WTC11 (cell line): ENCODE data around the gene ASIC3. TPM values are rescaled to one million over a fixed set of nuclear protein-coding genes. Genes with fewer than 3 reads are reported as not detected.
"Not testable (repeated sequence)": the region's sequence is repeated elsewhere in the genome, so short reads cannot be mapped to it uniquely, and the experiment has no call there.

Experiments
- ATAC-seq: fragments of 200-7000 bp; cut with Tn5 transposase; 2 replicates; pipeline ENCODE4 v1.10.0; 2021; ENCODE audit warnings: mild to moderate bottlenecking, moderate library complexity
- CTCF ChIA-PET: fragments of 300-600 bp; sonication (Branson Sonifier 250); formaldehyde crosslinking; loops from one replicate; lab custom pipeline; 2021; ENCODE audit warnings: antibody characterized with exemption; lab: Charles Lee
- POLR2A ChIA-PET: fragments of 350-600 bp; sonication (Branson Sonifier 250); formaldehyde crosslinking; loops from one replicate; lab custom pipeline; 2021; ENCODE audit warnings: antibody characterized with exemption; lab: Charles Lee
- DNase-seq: peaks from one replicate; pipeline ENCODE4 v3.0.0; 2021; ENCODE audit warnings: low spot score
- H3K27ac Mint-ChIP-seq: 2 replicates; pipeline ENCODE4 v1.8.0; 2021; ENCODE audit warnings: mixed read lengths
- H3K27me3 Mint-ChIP-seq: 2 replicates; pipeline ENCODE4 v1.8.0; 2021; ENCODE audit warnings: low read depth, mild to moderate bottlenecking, moderate library complexity, mixed read lengths
- H3K36me3 Mint-ChIP-seq: 2 replicates; pipeline ENCODE4 v1.8.0; 2021; ENCODE audit warnings: mixed read lengths
- H3K4me1 Mint-ChIP-seq: 2 replicates; pipeline ENCODE4 v1.8.0; 2022; ENCODE audit warnings: mixed read lengths
- H3K4me3 Mint-ChIP-seq: 2 replicates; pipeline ENCODE4 v1.8.0; 2021; ENCODE audit warnings: mild to moderate bottlenecking, moderate library complexity, mixed read lengths
- H3K9me3 Mint-ChIP-seq: 2 replicates; pipeline ENCODE4 v1.8.0; 2021; ENCODE audit warnings: mixed read lengths
- AR ChIP-seq: fragments of 250-450 bp; sonication (Bioruptor Pico); IDR thresholded peaks from 2 replicates; pipeline ENCODE4 v1.9.0; 2021; ENCODE audit warnings: mild to moderate bottlenecking
- CBFB ChIP-seq: sonication (generic); formaldehyde crosslinking; IDR thresholded peaks from 2 replicates; pipeline ENCODE4 v1.8.1; 2022; ENCODE audit warnings: mild to moderate bottlenecking, low read depth, missing genetic modification reagents
- CREB1 ChIP-seq: sonication (generic); formaldehyde crosslinking; IDR thresholded peaks from 2 replicates; pipeline ENCODE4 v1.8.0; 2023; ENCODE audit warnings: mild to moderate bottlenecking, missing genetic modification reagents
- E2F1 ChIP-seq: sonication (generic); formaldehyde crosslinking; IDR thresholded peaks from 2 replicates; pipeline ENCODE4 v1.8.0; 2022; ENCODE audit warnings: mild to moderate bottlenecking, missing genetic modification reagents
- ELF4 ChIP-seq: sonication (generic); formaldehyde crosslinking; IDR thresholded peaks from 2 replicates; pipeline ENCODE4 v1.8.1; 2022; ENCODE audit warnings: low read depth, mild to moderate bottlenecking, moderate library complexity, missing genetic modification reagents
- NFATC4 ChIP-seq: fragments of 250-450 bp; sonication (Bioruptor Pico); IDR thresholded peaks from 2 replicates; pipeline ENCODE4 v1.9.0; 2021; ENCODE audit warnings: mild to moderate bottlenecking
- NFE2L1 ChIP-seq: sonication (generic); formaldehyde crosslinking; IDR thresholded peaks from 2 replicates; pipeline ENCODE4 v1.8.1; 2023; ENCODE audit warnings: missing genetic modification reagents
- NR2C2 ChIP-seq: sonication (generic); formaldehyde crosslinking; IDR thresholded peaks from 2 replicates; pipeline ENCODE4 v1.8.0; 2022; ENCODE audit warnings: mild to moderate bottlenecking, missing genetic modification reagents
- NR3C1 ChIP-seq: sonication (generic); formaldehyde crosslinking; conservative IDR thresholded peaks from 2 replicates; pipeline ENCODE4 v1.8.1; 2023; ENCODE audit warnings: low read depth, mild to moderate bottlenecking, missing genetic modification reagents
- PREB ChIP-seq: sonication (generic); formaldehyde crosslinking; IDR thresholded peaks from 2 replicates; pipeline ENCODE4 v1.8.1; 2022; ENCODE audit warnings: mild to moderate bottlenecking, missing genetic modification reagents, moderate library complexity, borderline replicate concordance
- PRRX2 ChIP-seq: fragments of 250-450 bp; sonication (Bioruptor Pico); IDR thresholded peaks from 2 replicates; pipeline ENCODE4 v1.8.0; 2021; ENCODE audit warnings: mild to moderate bottlenecking
- RELA ChIP-seq: sonication (generic); formaldehyde crosslinking; IDR thresholded peaks from 2 replicates; pipeline ENCODE4 v1.8.1; 2022; ENCODE audit warnings: missing genetic modification reagents, mild to moderate bottlenecking, borderline replicate concordance
- SMAD3 ChIP-seq: sonication (generic); formaldehyde crosslinking; IDR thresholded peaks from 2 replicates; pipeline ENCODE4 v1.8.0; 2022; ENCODE audit warnings: missing genetic modification reagents, mild to moderate bottlenecking, borderline replicate concordance
- STAT6 ChIP-seq: sonication (generic); formaldehyde crosslinking; conservative IDR thresholded peaks from 2 replicates; pipeline ENCODE4 v1.8.1; 2023; ENCODE audit warnings: mild to moderate bottlenecking, low read depth, missing genetic modification reagents, moderate library complexity
- USF2 ChIP-seq: sonication (generic); formaldehyde crosslinking; IDR thresholded peaks from 2 replicates; pipeline ENCODE4 v1.8.1; 2023; ENCODE audit warnings: mild to moderate bottlenecking, missing genetic modification reagents, moderate library complexity
- ZNF281 ChIP-seq: sonication (generic); formaldehyde crosslinking; IDR thresholded peaks from 2 replicates; pipeline ENCODE4 v1.8.0; 2023; ENCODE audit warnings: mild to moderate bottlenecking, missing genetic modification reagents
- ZNF423 ChIP-seq: fragments of 250-450 bp; sonication (Bioruptor Pico); IDR thresholded peaks from 2 replicates; pipeline ENCODE4 v2.1.2; 2022; ENCODE audit warnings: mild to moderate bottlenecking, moderate library complexity
- ZNF425 ChIP-seq: fragments of 250-450 bp; sonication (Bioruptor Pico); conservative IDR thresholded peaks from 2 replicates; pipeline ENCODE4 v1.9.0; 2021; ENCODE audit warnings: mild to moderate bottlenecking
- total RNA-seq: library from RNA; stranded (reverse); gene quantifications from 3 replicates; pipeline ENCODE4 v1.2.3, GENCODE V29; 2021

Gene ASIC3
- total RNA-seq, 1 experiment from 2014 or later: 5.5 TPM

- H3K9me3 Mint-ChIP-seq: no peaks in the 10 kb centered on the region
- TF ChIP-seq STAT6 (CRISPR knock-in tag) (no peak), NFATC4 (no peak), USF2 (no peak), SMAD3 (no peak), E2F1 (CRISPR knock-in tag) (no peak), NFE2L1 (CRISPR knock-in tag) (no peak), CBFB (no peak)
- no peaks in the 10 kb centered on the region for H3K36me3 Mint-ChIP-seq
- ATAC-seq (no peak), DNase-seq (no peak)
- H3K27me3 Mint-ChIP-seq: no peaks in the 10 kb centered on the region
- H3K27ac Mint-ChIP-seq: no peak overlapping the region
- H3K4me3 Mint-ChIP-seq: no peak overlapping the region
- no peaks in the 10 kb centered on the region for H3K4me1 Mint-ChIP-seq
- ChIA-PET CTCF (interaction anchor here (0.8 to 1.9 kb wide), 4 partner anchors 13 to 70 kb away, joined by 3 to 6 read pairs (median 5); partner anchors contain the start of genes ABCB8 and CDK5), POLR2A (no interaction called here)
These were observed 7.5 kb upstream of the ASIC3 start for GRCh38 chr7:151040616-151041375.

- H3K4me3 Mint-ChIP-seq, H3K27ac Mint-ChIP-seq, ATAC-seq, H3K9me3 Mint-ChIP-seq, H3K36me3 Mint-ChIP-seq, POLR2A ChIA-PET, DNase-seq, CTCF ChIA-PET, H3K27me3 Mint-ChIP-seq, H3K4me1 Mint-ChIP-seq: not testable (repeated sequence)
These were observed 4.9 kb upstream of the ASIC3 start for GRCh38 chr7:151043449-151043848.

- no peak for DNase-seq
- Mint-ChIP-seq H3K27me3 (peaks cover 2% of the 10 kb centered on the region; the same call in 1 of the 2 replicates), H3K36me3 (no peaks in the 10 kb centered on the region), H3K4me3 (no peak overlapping the region), H3K27ac (no peak overlapping the region), H3K9me3 (no peaks in the 10 kb centered on the region), H3K4me1 (no peaks in the 10 kb centered on the region)
- ChIA-PET CTCF (no interaction called here), POLR2A (no interaction called here)
- no peak for ATAC-seq
- no peak for TF ChIP-seq ZNF281 (CRISPR knock-in tag)
- no peak for TF ChIP-seq ZNF423 (CRISPR knock-in tag)
- TF ChIP-seq CREB1 (CRISPR knock-in tag): no peak
- TF ChIP-seq ZNF425 (CRISPR knock-in tag): no peak
- no peak for TF ChIP-seq RELA
- TF ChIP-seq AR (CRISPR knock-in tag): no peak
- TF ChIP-seq PREB (CRISPR knock-in tag): no peak
- TF ChIP-seq NR2C2 (CRISPR knock-in tag): no peak
- TF ChIP-seq PRRX2 (CRISPR knock-in tag): no peak
- TF ChIP-seq NR3C1 (CRISPR knock-in tag): no peak
- TF ChIP-seq ELF4 (CRISPR knock-in tag): no peak
These were observed 4.4 kb upstream of the ASIC3 start for GRCh38 chr7:151043959-151044358.
